Measurements from ENCODE around the gene CDH22. TPM values are rescaled to one million over a fixed set of nuclear protein-coding genes. Genes with fewer than 3 reads are reported as not detected.

Gene CDH22
- total RNA-seq, 2 donors from 2014 or later, result 5.8 to 5.9 TPM

- intact Hi-C loops (cut with DNase I), result no loop called here
- DNase-seq (no peak), ATAC-seq (no peak)
Measured at GRCh38 chr20:46260936-46261454, 47.3 kb downstream of the CDH22 start.

DNA sequence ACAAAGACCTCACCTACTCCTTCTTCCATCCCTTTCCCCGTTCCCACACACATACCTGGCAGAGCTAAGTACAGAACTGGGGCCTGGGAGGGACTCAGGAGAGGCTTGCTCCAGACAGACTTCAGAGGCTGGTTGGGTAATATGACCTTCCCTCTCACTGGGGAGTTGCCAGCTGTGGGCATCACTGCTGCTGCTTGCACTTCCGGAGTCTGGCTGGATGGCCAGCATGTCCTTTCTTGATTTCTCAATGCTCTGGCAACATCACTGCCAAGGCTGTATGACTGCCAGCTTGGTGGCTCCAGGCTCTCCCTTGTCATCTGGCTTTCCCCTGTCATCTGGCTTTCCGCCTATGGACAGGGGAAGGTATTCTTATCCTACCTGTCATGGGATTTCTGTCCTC, 47.8 kb downstream of the CDH22 start:
- ATAC-seq, result peak in 1 of 2 donors; percentile 74
- intact Hi-C loops (cut with DNase I), result no loop called here
- DNase-seq, result peak; percentile 44

GRCh38 chr20:46259260-46259859, 48.9 kb downstream of the CDH22 start:
- ATAC-seq, result no peak
- intact Hi-C loops (cut with DNase I), result no loop called here

DNA sequence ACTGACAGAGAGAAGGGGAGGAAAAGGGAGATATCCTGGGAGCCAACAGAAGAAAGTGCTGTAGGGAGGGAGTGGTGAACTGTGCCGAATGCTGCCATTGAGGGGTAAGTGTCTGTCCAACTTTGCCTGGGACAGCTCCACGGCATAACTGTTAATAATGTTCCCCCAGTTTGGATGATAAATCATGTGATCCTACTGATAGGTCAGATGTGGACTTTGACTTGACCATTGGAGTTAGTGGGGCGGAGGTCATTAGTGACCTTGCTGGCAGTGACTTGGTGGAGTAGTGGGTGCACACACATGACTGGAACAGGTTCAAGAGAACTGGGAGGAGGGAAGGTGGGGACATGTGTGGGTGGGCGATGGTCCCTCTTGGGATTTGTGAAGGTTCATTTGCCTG, 50.4 kb downstream of the CDH22 start:
- intact Hi-C loops (cut with DNase I), result no loop called here
- ATAC-seq, result no peak

More at GRCh38 chr20:46259260-46259859, 48.9 kb downstream of the CDH22 start:
- no peak for DNase-seq

GRCh38 chr20:46256293-46256692, 52.0 kb downstream of the CDH22 start:
- DNase-seq (no peak), ATAC-seq (no peak)
- intact Hi-C loops (cut with DNase I), result no loop called here

More for the DNA sequence above, 50.4 kb downstream of the CDH22 start:
- DNase-seq, result no peak

GRCh38 chr20:46255440-46256104, 52.7 kb downstream of the CDH22 start:
- intact Hi-C loops (cut with DNase I), result no loop called here
- peak; percentile 80 for DNase-seq

GRCh38 chr20:46253391-46253790, 54.9 kb downstream of the CDH22 start:
- intact Hi-C loops (cut with DNase I), result no loop called here
- ATAC-seq (peak in 1 of 2 donors; percentile 16), DNase-seq (no peak)

More at GRCh38 chr20:46255440-46256104, 52.7 kb downstream of the CDH22 start:
- ATAC-seq, result peak; percentile 81 to 94

DNA sequence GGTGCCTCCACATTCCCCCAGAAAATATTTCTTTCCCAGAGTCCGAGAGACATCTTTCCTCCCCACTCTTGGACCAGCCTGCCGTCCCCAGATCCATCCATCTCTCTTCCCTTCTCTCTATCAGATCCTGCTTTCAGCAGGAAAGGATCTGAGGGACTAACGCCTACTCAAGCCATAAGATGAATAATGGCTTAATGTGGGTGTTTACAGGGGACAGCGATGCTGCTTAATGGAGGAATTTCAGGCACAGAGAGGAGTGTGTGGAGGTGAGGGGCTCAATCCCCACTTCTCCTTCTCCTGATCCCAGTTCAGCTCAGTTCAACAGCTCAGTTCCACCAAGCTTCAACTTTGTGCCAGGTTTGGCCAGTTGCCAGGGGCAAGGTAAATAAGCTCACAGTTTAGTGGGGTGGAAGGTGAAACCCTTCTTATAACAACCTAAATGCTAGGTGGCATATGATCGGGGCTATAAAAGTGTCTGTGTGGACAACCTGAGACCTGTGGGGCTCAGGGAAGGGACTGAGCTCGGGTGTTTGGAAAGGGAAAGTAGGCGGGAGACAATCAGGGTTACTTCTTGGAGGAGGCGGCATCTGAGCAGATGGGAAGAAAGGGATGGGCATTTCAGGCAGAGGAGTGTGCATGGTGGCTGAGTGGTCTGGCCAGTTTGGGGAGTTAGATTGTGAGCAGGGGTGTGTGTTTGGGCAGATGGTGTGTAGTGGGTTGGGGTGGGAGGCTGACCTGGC, 55.8 kb downstream of the CDH22 start:
- no peak for DNase-seq
- ATAC-seq, result no peak
- intact Hi-C loops (cut with DNase I), result no loop called here

DNA sequence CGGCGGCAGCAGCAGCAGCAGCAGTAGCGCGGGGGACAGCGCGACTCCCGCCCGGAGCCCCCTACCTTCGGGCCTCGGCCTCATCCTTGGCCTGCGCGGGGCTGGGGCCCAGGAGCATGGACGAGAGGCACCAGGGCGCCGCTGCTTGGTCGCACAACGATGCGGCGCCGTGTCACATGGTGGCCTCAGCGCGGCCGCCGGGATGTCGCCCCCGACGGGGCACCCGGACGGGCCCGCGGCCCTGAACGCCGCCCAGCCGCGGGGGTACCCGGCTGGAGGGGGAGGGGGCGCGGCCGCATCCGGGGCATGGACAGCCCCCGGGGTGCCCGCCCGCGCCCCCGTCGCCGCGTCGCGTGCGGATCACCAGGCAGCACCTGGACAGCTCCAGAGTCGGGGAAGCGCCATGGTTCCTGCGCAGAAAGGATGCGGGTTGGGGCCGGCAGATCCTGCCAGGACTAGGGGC, 57.1 kb downstream of the CDH22 start:
- no peak for DNase-seq
- intact Hi-C loops (cut with DNase I), result loop anchor here in 1 of 2 donors (2.0 kb wide), 1 partner anchor 56 kb away; no protein-coding TSS in a partner anchor

GRCh38 chr20:46250772-46251171, 57.5 kb downstream of the CDH22 start:
- no peak for DNase-seq
- no peak for ATAC-seq
- intact Hi-C loops (cut with DNase I), result loop anchor here in 1 of 2 donors (2.0 kb wide), 1 partner anchor 56 kb away; no protein-coding TSS in a partner anchor

More for the DNA sequence above, 57.1 kb downstream of the CDH22 start:
- ATAC-seq, result no peak

- intact Hi-C loops (cut with DNase I), result loop anchor here in 1 of 2 donors (2.0 kb wide), 1 partner anchor 57 kb away; no protein-coding TSS in a partner anchor
- DNase-seq, result no peak
- ATAC-seq, result no peak
Measured at GRCh38 chr20:46249671-46250070, 58.6 kb downstream of the CDH22 start.

DNA sequence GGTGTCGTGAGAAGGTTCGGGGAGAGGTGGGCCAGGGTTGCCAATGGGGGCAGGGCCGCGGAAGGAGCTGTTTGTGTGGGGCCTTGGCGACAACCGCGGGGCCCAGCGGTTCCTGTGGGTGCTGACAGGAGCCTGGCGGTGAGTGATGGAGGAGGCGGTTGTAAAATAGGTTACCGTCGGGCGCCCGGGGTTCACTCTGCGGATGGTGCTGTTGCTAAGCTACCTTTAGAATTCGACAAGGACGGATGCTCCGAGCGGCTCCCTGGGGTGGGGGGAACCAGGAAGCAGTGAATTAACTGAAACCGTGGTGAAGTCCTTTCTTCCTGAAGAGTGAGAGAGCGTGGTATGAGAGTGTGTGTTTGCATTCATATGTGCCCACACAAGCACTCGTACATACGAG, 61.7 kb downstream of the CDH22 start:
- ATAC-seq, result no peak
- intact Hi-C loops (cut with DNase I), result no loop called here
- DNase-seq, result no peak

DNA sequence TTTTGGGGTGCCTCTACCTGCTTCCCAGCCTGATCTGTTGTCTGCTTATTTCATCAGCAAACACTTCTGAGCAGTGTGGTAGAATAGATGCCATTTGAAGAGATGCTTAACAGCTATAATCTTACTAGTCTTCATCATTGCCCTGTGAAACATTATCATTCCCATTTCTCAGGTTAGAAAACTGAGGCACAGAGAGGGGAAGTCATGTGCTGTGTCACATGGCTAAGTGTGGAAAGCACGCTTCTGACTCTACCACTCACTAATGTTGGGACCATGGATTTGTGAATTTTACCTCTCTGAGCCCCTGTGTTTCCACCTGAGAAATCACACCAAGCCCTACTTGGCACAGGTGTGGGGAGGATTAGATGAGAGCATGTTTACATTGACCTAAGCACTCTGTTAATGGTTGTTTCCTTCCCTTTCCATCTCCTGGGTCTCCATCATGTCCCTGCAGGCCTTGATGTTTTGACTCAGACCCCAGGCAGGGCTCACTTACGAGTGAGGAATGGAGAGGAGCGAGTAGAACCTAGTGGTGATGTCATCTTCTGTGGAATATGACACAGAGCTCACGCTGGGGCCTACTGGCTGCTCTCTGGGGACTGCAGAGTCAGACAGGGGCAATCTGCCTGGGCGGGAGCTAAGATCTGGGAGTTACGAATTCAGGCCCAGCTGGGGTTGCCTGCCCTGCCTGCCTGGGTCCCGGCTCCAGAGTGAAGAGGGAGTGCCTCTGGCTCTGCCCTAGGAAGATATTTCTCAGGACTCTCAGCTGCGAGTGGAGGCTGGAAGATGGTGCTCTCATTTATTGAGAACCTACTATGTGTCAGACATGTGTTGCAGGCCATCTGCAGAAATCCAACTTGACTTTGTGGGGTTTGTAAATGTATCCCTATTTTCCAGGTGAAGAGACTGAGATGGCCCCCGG, 64.3 kb downstream of the CDH22 start:
- DNase-seq (no peak), ATAC-seq (no peak)
- intact Hi-C loops (cut with DNase I), result no loop called here

DNA sequence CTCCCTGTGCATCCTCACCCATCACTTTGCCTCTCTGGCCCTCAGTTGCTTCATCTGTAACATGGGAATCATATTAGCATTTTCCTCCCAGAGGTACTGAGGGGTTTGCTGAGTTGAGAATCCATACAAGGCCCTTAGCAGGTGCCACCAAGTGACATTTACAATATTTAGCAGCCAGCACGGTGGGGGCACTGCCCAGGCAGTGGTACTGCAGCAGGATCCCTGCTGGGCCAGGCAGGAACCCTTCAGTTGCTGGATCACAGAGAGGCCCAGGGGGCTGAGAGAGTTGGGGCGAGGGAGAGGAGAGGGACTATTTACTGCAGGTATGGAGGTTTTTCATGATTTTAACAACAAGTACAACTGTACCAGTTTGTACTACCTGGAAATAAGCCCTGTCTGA, 65.9 kb downstream of the CDH22 start:
- ATAC-seq, result no peak
- DNase-seq, result no peak
- intact Hi-C loops (cut with DNase I), result no loop called here

GRCh38 chr20:46240881-46241280, 67.4 kb downstream of the CDH22 start:
- intact Hi-C loops (cut with DNase I), result no loop called here
- DNase-seq, result no peak
- ATAC-seq, result no peak

- ATAC-seq (no peak), DNase-seq (no peak)
- intact Hi-C loops (cut with DNase I), result no loop called here
Measured at GRCh38 chr20:46240065-46240464, 68.2 kb downstream of the CDH22 start.

GRCh38 chr20:46237736-46238135, 70.6 kb downstream of the CDH22 start:
- intact Hi-C loops (cut with DNase I), result no loop called here
- no peak for ATAC-seq
- no peak for DNase-seq

- no peak for DNase-seq
- intact Hi-C loops (cut with DNase I), result no loop called here
- ATAC-seq, result no peak
Measured at GRCh38 chr20:46237227-46237626, 71.1 kb downstream of the CDH22 start.

DNA sequence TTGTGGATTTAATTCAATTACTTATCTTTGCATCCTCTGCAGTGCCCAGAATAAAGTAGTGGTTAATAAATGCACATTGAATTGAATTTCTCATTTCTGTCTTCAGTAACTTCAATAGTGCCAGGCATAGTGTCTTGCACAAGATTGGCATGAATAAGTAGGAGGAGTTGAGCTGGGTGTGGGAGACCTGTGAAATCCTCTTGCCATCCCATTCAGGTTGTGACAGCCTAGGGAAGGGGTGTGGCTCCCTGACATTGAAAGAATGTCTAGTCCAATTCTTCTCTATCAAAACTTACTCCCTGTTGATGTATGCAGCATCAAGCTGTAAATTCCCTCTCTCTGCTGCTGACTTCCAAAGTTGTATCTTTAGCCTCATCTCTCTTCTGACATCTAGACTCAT, 73.2 kb downstream of the CDH22 start:
- ATAC-seq (no peak), DNase-seq (no peak)
- intact Hi-C loops (cut with DNase I), result no loop called here
